ENCODE data around the gene DNAAF3.
A peak's percentile ranks its signal among the peaks of the same experiment; 100 is the strongest.
"Not testable (repeated sequence)": the region's sequence is repeated elsewhere in the genome, so short reads cannot be mapped to it uniquely, and the experiment has no call there.

The DNAAF3 gene

DNA sequence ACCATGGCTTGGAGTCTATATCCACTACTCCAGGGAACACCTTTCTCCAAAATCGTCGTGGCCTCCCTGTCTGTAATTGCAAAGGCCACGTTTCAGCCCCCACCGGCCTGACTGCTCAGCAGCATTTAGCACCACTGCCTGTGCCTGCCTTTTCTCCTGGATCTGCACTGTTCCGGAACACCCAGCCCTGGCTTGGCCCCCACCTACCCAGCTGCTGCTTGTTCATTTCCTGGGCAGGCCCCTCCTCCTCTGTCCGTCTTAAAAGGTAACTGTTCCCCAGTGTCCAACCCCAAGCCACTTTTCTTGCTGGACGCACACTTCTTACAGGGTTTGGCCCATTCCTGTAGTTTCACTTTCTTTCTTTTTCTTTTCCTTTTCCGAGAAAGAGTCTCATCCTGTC lies 22.2 kb upstream of the DNAAF3 start:
- DNase-seq (no peak), ATAC-seq (replicated peaks) (no peak)
- Mint-ChIP-seq H3K9me3 (no peaks in the 10 kb centered on the region), H3K27ac (no peak overlapping the region), H3K27me3 (peaks cover 30 to 55% of the 10 kb centered on the region in 2 donors), H3K36me3 (no peaks in the 10 kb centered on the region), H3K4me1 (peaks cover 5 to 12% of the 10 kb centered on the region in 2 donors), H3K4me3 (no peak overlapping the region)

DNA sequence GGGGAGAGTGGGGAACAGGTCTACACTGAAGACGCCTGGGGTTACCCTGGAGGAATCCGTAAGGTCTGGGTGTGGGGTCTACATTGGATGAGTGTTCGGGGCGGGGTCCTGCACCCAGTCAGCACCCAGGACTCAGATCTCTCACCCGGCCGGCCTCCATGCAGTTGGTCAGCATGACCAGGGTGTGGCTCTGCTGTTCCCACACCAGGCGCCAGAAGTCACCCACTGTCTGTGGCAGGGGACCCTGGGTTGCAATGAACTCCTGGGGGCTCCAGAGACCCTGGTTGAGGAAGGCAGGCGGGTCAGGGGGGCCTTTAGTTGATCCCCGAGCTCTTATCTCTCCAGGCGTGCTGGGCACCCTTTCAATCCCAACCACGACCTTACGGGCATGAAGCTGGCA lies 19.7 kb upstream of the DNAAF3 start:
- no peaks in the 10 kb centered on the region for H3K9me3 Mint-ChIP-seq
- no peak overlapping the region for H3K27ac Mint-ChIP-seq
- DNase-seq (no peak), ATAC-seq (replicated peaks) (no peak)
- peaks cover 35 to 53% of the 10 kb centered on the region in 2 donors for H3K27me3 Mint-ChIP-seq
- H3K36me3 Mint-ChIP-seq, result no peaks in the 10 kb centered on the region
- H3K4me1 Mint-ChIP-seq, result peaks cover 5 to 12% of the 10 kb centered on the region in 2 donors
- H3K4me3 Mint-ChIP-seq, result no peak overlapping the region

DNA sequence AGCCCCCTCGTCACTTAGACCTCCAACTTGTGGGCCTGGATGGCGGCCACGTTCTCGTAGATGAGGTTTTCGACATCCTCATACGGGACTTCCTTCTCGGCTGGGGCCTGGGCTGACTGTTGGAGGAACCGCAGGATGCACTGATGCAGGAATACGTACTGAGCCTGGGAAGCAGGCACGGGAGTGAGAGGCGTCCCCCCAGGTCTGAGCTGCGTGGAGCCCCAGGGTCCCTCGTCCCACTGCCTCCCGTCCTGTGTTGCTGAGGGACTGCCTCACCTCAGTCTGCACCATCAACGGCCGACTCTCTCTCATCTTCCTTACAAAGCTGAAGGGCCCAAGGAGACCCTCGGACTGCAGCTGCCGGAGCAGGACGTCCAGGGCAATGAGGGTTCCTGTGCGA lies 15.3 kb upstream of the DNAAF3 start:
- Mint-ChIP-seq H3K4me1 (peaks cover 18 to 33% of the 10 kb centered on the region in 2 donors), H3K27ac (peak overlapping the region; percentile 34), H3K4me3 (no peak overlapping the region), H3K9me3 (no peaks in the 10 kb centered on the region), H3K27me3 (peaks cover 65 to 87% of the 10 kb centered on the region in 2 donors), H3K36me3 (peaks cover 1 to 2% of the 10 kb centered on the region in 2 donors)
- ATAC-seq (replicated peaks), result no peak
- DNase-seq, result no peak

DNA sequence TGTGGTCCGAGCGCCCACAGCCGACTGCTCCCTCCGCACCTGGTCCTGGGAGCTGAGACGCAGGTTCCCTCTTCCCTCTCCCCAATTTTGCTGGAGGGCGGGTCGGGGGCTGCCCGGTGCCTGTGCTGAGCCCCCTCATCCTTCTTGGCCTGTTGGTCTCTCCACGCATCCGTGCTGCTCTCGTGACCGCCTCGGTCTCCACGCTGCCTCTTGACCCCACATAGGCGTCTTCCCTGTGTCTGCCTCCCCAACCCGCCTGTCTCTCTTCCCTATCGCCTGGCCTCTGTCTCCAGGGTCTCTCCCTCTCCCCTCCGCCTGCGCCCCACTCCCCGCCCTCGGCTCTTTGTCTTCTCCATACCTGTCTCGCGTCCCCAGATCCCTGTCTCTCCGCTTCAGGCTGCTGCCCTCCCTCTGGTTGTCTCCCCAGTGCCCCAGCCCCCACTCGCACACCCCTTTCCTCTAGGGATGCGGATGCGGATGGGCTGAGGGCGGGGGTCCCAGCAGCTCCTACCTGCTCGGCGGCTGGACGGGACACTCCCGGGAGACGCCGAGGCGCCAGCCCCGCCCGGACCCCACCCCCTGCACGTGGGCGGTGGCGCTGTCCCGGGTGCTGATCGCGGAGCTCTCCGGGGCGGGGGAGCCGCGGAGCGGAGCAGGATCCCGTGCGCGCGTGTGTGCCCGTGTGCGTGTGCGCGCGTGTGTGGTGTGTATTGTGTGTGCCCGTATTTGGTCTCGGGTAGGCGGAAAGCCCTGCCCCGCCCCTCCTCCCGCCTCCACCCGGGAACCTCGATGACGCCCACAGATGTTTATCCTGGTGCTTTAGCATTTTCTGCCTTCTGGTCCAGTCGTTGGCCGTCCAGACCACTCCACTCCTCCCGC lies 13.4 kb upstream of the DNAAF3 start, which contains the start of gene SYT5:
Gene SYT5, minus strand, starts transcription at position 684 of the 879 bp plus-strand sequence. CDS start 1,248 bp downstream, outside the sequence.
- Mint-ChIP-seq H3K4me1 (peaks cover 20 to 35% of the 10 kb centered on the region in 2 donors), H3K9me3 (no peaks in the 10 kb centered on the region), H3K27me3 (peaks cover 68 to 91% of the 10 kb centered on the region in 2 donors), H3K27ac (peak within 1 kb of the TSS; percentile 94), H3K36me3 (peaks cover 1 to 2% of the 10 kb centered on the region in 2 donors), H3K4me3 (peak within 1 kb of the TSS; percentile 83 to 86)
- DNase-seq, result peak; percentile 31
- ATAC-seq (replicated peaks), result peak; percentile 46 to 48

DNA sequence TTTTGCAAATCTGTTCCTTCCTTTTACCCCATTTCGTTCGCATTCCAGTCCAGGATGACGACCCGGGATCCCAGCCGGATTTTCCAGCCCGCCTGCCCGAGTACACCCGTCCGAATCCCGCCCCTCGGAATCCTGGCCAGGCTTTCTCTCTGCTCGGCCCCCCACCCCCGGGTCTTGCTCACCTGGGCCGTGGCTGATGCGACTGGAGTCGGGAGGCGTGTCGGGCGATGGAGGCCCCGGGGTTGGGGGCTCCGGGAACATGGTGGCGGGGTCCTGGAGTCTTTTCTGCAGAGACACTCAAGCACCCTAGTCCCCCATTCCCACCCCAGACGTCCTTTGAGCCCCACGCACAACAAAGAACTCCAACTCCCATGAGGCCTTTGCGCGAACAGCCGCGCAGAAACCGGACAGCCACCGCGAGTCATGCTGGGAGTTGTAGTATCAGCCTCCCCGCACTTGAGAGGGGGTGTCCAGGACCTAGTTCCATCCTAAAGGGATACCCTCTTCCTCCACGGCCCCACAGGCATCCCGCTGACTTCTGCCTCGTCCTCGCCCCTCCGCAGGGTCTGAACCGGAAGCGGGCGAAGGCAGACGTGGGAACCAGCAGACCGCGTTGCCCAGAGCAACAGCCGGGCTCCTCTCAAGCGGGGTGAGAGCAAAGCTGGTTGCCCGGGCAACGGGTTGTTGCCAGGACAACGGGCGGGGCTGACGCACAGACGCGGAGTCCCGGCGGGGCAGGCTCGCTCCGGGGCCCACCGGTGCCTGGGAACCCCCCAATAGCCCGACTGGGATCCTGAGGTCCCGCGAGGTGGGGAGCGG lies 12.6 kb upstream of the DNAAF3 start:
- Mint-ChIP-seq H3K36me3 (peaks cover 1 to 2% of the 10 kb centered on the region in 2 donors), H3K9me3 (no peaks in the 10 kb centered on the region), H3K27ac (peak overlapping the region; percentile 94), H3K4me3 (peak overlapping the region; percentile 83 to 86), H3K27me3 (peaks cover 76 to 92% of the 10 kb centered on the region in 2 donors), H3K4me1 (peaks cover 22 to 43% of the 10 kb centered on the region in 2 donors)
- DNase-seq (peak; percentile 89), ATAC-seq (replicated peaks) (peak; percentile 89 to 92)

DNA sequence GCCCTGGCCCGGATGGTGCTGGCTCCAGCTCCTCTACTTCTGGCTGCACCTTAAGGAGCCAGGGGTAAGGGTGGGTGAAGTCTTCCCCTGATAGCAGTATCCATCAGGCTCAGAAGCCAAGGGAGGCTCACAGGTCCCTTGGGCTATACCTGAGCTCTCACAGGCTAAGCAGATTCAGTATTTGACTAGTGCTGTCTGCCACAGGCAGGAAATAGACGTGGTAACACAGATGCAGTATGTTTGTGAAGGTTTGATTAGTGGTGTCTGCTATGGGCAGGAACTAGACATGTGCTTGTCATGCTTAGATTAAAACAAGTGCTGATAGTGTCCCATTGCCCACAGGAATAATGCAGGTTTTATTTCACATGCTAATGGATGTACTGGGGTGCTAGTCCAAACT lies 9.7 kb upstream of the DNAAF3 start:
- no peak for DNase-seq
- peaks cover 0 to 2% of the 10 kb centered on the region in 2 donors for H3K9me3 Mint-ChIP-seq

DNA sequence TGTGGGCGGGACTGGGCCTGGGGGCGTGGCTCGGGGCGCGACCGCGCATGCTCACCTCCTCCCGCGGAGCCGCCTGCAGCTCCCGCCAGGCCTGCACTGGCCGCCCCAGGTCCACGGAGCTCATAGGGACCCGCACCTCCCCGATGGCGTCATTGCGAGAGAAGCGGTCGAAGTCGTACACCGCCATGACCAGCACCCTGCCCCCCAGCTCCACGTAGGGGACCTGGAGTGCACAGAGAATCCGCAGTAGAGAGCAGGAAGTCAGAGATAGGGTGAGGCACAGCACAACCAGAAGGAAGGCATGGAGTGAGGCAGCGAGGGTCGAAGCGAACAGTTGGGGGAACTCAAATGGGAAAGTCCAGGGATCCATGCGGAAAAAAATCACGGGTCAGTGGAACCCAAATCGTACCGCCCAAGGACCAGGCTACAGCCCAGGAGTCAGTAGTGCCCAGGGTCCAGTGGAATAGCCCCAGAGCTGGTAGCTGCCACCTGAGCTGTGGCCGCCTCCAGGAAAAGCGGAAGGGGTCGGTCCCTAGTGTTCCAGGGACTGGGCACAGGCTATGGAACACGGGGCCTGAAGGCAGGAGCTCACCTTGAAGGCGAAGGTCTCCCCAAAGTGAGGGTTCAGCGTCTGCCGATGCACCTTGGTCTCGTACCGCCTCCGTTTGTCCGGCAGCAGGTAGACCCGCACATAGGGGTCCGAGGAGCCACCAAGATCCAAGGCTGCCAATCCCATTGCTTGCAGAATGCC lies 8.9 kb upstream of the DNAAF3 start:
- ATAC-seq (replicated peaks), result no peak
- peaks cover 0 to 2% of the 10 kb centered on the region in 2 donors for H3K9me3 Mint-ChIP-seq
- peaks cover 24 to 54% of the 10 kb centered on the region in 2 donors for H3K4me1 Mint-ChIP-seq
- no peak for DNase-seq
- H3K36me3 Mint-ChIP-seq, result peaks cover 2 to 4% of the 10 kb centered on the region in 2 donors
- no peak overlapping the region for H3K27ac Mint-ChIP-seq
- no peak overlapping the region for H3K4me3 Mint-ChIP-seq
- peaks cover 82 to 98% of the 10 kb centered on the region in 2 donors for H3K27me3 Mint-ChIP-seq

More for the DNA sequence above, 9.7 kb upstream of the DNAAF3 start:
- Mint-ChIP-seq H3K27ac (no peak overlapping the region), H3K27me3 (peaks cover 83 to 98% of the 10 kb centered on the region in 2 donors), H3K36me3 (peaks cover 2 to 5% of the 10 kb centered on the region in 2 donors), H3K4me3 (no peak overlapping the region), H3K4me1 (peaks cover 29 to 61% of the 10 kb centered on the region in 2 donors)
- no peak for ATAC-seq (replicated peaks)

DNA sequence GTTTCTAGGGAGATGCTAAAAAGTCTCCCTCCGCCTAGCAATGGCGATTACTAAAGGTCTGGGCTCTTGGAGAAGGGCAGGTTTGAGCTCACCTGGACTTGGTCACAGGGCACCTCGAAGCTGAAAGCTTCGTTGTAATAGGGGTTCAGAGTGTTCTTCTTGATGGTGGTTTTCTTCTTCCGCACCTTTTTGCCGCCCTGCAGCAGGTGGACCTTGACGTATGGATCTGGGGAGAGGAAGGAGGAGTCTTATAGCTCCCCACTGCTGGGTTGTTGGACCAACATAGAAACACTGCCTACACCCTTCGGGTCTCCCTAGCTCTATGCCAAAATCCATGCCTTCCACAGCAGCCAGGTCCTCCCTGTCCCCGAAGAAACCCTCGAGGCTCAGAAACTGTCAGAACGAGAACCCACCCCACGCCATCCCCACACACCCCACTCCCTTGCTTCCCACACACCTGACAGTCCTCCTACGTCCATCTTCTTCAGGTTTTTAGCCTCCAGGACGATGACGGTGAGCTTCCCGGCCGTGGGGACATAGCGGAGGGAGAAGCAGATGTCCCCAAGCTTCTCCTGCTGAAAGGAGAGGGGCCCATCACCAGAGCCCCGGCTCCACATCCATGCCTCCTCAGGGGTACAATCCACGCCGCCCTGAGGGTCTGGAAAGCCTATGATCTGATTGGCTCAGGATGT lies 8.2 kb upstream of the DNAAF3 start:
- ATAC-seq (replicated peaks) (no peak), DNase-seq (no peak)
- no peak overlapping the region for H3K27ac Mint-ChIP-seq
- peak overlapping the region in 1 of 2 donors; percentile 83 for H3K4me3 Mint-ChIP-seq
- H3K9me3 Mint-ChIP-seq, result peaks cover 0 to 2% of the 10 kb centered on the region in 2 donors
- peaks cover 19 to 47% of the 10 kb centered on the region in 2 donors for H3K4me1 Mint-ChIP-seq
- H3K36me3 Mint-ChIP-seq, result peaks cover 2 to 4% of the 10 kb centered on the region in 2 donors
- H3K27me3 Mint-ChIP-seq, result peaks cover 81 to 97% of the 10 kb centered on the region in 2 donors

DNA sequence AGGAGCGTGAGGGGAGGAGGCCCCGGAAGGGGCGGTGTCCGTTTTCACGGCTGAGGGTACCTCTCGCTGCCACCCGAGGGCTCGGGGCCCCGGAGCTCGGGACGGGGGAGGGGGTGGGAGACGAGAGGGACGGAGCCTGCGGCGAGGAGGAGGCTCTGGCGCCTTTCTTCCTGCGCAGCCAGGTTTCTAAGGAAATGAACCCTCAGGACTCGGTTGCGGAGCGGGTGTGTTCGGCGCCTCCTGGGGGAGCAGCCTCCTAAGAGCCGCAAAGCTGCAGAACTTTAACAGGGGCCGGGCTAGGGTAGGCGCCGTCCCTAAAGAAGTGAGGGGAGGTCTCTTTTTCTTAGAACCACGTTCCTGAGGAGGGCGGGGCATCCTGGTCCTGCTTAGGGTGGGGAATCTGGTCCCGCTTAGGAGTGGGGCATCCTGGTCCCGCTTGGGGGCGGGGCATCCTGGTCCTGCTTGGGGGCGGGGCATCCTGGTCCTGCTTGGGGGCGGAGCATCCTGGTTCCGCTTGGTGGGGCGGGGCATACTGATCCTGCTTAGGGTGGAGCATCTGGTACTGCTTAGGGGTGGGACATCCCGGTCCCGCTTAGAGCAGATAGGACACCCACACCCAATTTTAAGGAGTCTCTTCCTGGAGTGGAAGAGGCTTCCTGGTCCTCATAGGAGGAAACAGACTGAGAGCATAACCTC lies 7.4 kb upstream of the DNAAF3 start:
- H3K4me1 Mint-ChIP-seq, result peaks cover 15 to 40% of the 10 kb centered on the region in 2 donors
- H3K36me3 Mint-ChIP-seq, result peaks cover 2 to 4% of the 10 kb centered on the region in 2 donors
- peaks cover 83 to 97% of the 10 kb centered on the region in 2 donors for H3K27me3 Mint-ChIP-seq
- no peak overlapping the region for H3K27ac Mint-ChIP-seq
- ATAC-seq (replicated peaks) (peak; percentile 66 to 67), DNase-seq (peak; percentile 29)
- peak overlapping the region; percentile 72 to 83 for H3K4me3 Mint-ChIP-seq
- peaks cover 0 to 2% of the 10 kb centered on the region in 2 donors for H3K9me3 Mint-ChIP-seq

DNA sequence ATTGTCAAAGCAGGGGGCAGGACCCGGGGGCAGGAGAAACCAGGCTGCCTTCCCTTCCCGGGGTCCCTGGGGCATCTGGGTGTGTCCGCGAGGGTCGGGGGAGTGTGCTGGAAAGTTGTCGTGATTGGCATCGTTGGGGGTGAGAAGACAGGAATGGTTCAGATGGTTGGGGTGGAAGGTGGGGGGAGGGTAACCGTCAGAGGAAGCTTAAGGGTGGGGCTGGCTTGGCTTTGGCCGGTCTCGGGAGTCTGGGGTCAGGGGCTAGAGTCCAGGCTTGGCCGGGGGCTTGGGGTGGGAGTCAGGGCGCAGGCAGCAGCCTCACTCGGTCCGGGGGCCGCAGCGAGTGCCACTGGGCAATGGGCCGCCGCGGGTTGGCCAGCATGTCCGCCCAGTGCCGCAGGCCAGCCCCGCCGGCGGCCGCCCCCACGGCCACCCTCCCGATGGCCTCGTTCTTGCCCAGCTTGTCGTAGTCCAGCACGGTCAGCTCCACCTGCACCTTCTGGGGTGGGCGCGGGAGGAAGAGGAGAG lies 6.8 kb upstream of the DNAAF3 start:
- H3K36me3 Mint-ChIP-seq, result peaks cover 0 to 4% of the 10 kb centered on the region in 2 donors
- ATAC-seq (replicated peaks) (no peak), DNase-seq (no peak)
- H3K4me3 Mint-ChIP-seq, result peak overlapping the region; percentile 72 to 83
- peaks cover 0 to 2% of the 10 kb centered on the region in 2 donors for H3K9me3 Mint-ChIP-seq
- peaks cover 77 to 92% of the 10 kb centered on the region in 2 donors for H3K27me3 Mint-ChIP-seq
- H3K27ac Mint-ChIP-seq, result no peak overlapping the region
- peaks cover 11 to 34% of the 10 kb centered on the region in 2 donors for H3K4me1 Mint-ChIP-seq

DNA sequence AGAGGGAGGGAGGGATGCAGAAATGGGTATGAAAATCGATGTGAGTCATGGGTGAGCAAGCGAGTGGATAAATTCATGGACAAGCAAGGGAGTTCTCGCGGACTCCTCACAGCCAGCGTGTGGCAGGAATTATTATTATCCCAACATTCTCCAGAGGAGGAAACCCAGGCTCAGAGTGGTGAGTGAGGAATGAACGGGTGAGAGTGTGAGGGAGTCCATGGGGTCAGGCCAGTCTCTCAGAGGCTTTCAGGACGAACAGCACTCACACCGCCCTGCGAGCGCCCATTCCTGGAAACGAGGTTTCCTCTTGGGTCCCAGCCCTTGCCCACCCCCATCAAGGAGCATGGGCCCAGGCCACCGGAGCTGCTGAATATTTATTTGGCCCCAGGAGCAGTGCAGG lies 6.3 kb upstream of the DNAAF3 start:
- ATAC-seq (replicated peaks) (no peak), DNase-seq (no peak)
- Mint-ChIP-seq H3K4me1 (peaks cover 11 to 29% of the 10 kb centered on the region in 2 donors), H3K9me3 (peaks cover 0 to 2% of the 10 kb centered on the region in 2 donors), H3K4me3 (peak overlapping the region; percentile 63 to 83), H3K27ac (no peak overlapping the region), H3K27me3 (peaks cover 75 to 91% of the 10 kb centered on the region in 2 donors), H3K36me3 (peaks cover 0 to 4% of the 10 kb centered on the region in 2 donors)

DNA sequence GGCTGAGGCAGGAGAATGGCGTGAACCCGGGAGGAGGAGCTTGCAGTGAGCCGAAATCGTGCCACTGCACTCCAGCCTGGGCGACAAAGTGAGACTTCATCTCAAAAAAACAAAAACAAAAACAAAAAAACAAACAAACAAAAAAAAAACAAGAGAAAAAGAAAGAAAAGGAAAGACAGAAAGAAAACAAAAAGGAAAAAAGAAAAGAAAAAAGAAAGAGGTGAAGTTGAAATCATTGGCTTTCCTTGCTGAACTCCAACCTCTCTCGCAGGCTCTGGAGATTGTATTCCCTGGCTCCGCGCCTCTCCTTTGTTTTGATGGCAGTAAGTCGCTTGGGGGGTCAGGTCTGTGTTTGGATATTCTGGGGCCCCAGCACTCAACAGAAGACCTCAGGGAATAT lies 5.9 kb upstream of the DNAAF3 start:
- H3K4me3 Mint-ChIP-seq, result peak overlapping the region; percentile 63 to 83
- not testable (repeated sequence) for H3K9me3 Mint-ChIP-seq; DNase-seq; H3K27ac Mint-ChIP-seq; ATAC-seq (replicated peaks); H3K36me3 Mint-ChIP-seq
- peaks cover 76 to 92% of the 10 kb centered on the region in 2 donors for H3K27me3 Mint-ChIP-seq
- peaks cover 11 to 28% of the 10 kb centered on the region in 2 donors for H3K4me1 Mint-ChIP-seq

Measured in stimulated activated naive B cell treated with anti-CD40 and anti-IgM and Interleukin-4, amounts not matched to agents 10 μg/mL and 1 μg/mL and 100 μg/mL, for 72 hours (primary cell).